CMK (cell line): ENCODE data around the gene JMJD4.
"Not testable (repeated sequence)": the region's sequence is repeated elsewhere in the genome, so short reads cannot be mapped to it uniquely, and the experiment has no call there.

Experiments used
- DNase-seq: peaks from one replicate; pipeline ENCODE4 v3.0.0-alpha.2; 2010; ENCODE audit warnings: low read depth

JMJD4 gene

GRCh38 chr1:227731696-227732585, 3.2 kb downstream of the JMJD4 start:
- no peak for DNase-seq

- no peak for DNase-seq
These were observed 3.8 kb downstream of the JMJD4 start for GRCh38 chr1:227731241-227731677.

- no peak for DNase-seq
These were observed 4.4 kb downstream of the JMJD4 start for GRCh38 chr1:227730630-227731151.

- no peak for DNase-seq
These were observed 5.0 kb downstream of the JMJD4 start for GRCh38 chr1:227729881-227730629.

- no peak for DNase-seq
These were observed 5.8 kb downstream of the JMJD4 start for GRCh38 chr1:227729144-227729880.

- DNase-seq, result no peak
These were observed 6.3 kb downstream of the JMJD4 start for GRCh38 chr1:227728892-227729143.

- no peak for DNase-seq
These were observed 6.8 kb downstream of the JMJD4 start for GRCh38 chr1:227728059-227728891.

- DNase-seq, result no peak
These were observed 8.0 kb downstream of the JMJD4 start for GRCh38 chr1:227726924-227727599.

GRCh38 chr1:227726318-227726717, 8.8 kb downstream of the JMJD4 start:
- no peak for DNase-seq

- no peak for DNase-seq
These were observed 10.1 kb downstream of the JMJD4 start for GRCh38 chr1:227725046-227725445.

GRCh38 chr1:227723474-227723873, 11.6 kb downstream of the JMJD4 start:
- DNase-seq, result no peak

- DNase-seq, result no peak
These were observed 16.2 kb downstream of the JMJD4 start for GRCh38 chr1:227718932-227719331.

GRCh38 chr1:227712648-227713047, 22.5 kb downstream of the JMJD4 start:
- DNase-seq, result no peak

GRCh38 chr1:227710474-227710873, 24.6 kb downstream of the JMJD4 start:
- DNase-seq, result not testable (repeated sequence)

GRCh38 chr1:227709451-227709850, 25.7 kb downstream of the JMJD4 start:
- DNase-seq, result no peak

- no peak for DNase-seq
These were observed 27.3 kb downstream of the JMJD4 start for GRCh38 chr1:227707846-227708245.

- not testable (repeated sequence) for DNase-seq
These were observed 33.5 kb downstream of the JMJD4 start for GRCh38 chr1:227701631-227702030.

GRCh38 chr1:227697321-227697864, 37.7 kb downstream of the JMJD4 start:
- no peak for DNase-seq

- peak; percentile 86 for DNase-seq
These were observed 49.3 kb downstream of the JMJD4 start for GRCh38 chr1:227685807-227686206.
